HEK293 (cell line): ENCODE measurements around the gene ANKRD44.

Experiments
- CTCF ChIP-seq: fragments of 450-650 bp; formaldehyde crosslinking; IDR thresholded peaks from 2 replicates; pipeline ENCODE4 v1.5.1; 2016; ENCODE audit warnings: missing biosample characterization, missing genetic modification characterization
- KLF16 ChIP-seq: fragments of 450-650 bp; formaldehyde crosslinking; IDR thresholded peaks from 2 replicates; pipeline ENCODE4 v1.5.1; 2017; ENCODE audit warnings: missing biosample characterization, missing genetic modification characterization
- MZF1 ChIP-seq: fragments of 450-650 bp; formaldehyde crosslinking; IDR thresholded peaks from 2 replicates; pipeline ENCODE4 v1.5.1; 2017; ENCODE audit warnings: missing biosample characterization, missing genetic modification characterization, borderline replicate concordance
- PATZ1 ChIP-seq: fragments of 450-650 bp; formaldehyde crosslinking; IDR thresholded peaks from 2 replicates; pipeline ENCODE4 v1.5.1; 2016; ENCODE audit warnings: missing biosample characterization, missing genetic modification characterization
- REPIN1 ChIP-seq: fragments of 450-650 bp; formaldehyde crosslinking; IDR thresholded peaks from 2 replicates; pipeline ENCODE4 v1.5.1; 2017; ENCODE audit warnings: missing biosample characterization, missing genetic modification characterization, low read depth
- REST ChIP-seq: fragments of 450-650 bp; formaldehyde crosslinking; IDR thresholded peaks from 2 replicates; pipeline ENCODE4 v1.5.1; 2016; ENCODE audit warnings: missing biosample characterization, missing genetic modification characterization
- ZNF2 ChIP-seq: fragments of 450-650 bp; formaldehyde crosslinking; IDR thresholded peaks from 2 replicates; pipeline ENCODE4 v1.5.1; 2016; ENCODE audit warnings: missing biosample characterization, missing genetic modification characterization
- ZNF391 ChIP-seq: fragments of 450-650 bp; formaldehyde crosslinking; IDR thresholded peaks from 2 replicates; pipeline ENCODE4 v1.5.1; 2016; ENCODE audit warnings: low read depth, missing biosample characterization, missing genetic modification characterization, borderline replicate concordance
- ZNF629 ChIP-seq: fragments of 450-650 bp; formaldehyde crosslinking; IDR thresholded peaks from 2 replicates; pipeline ENCODE4 v1.5.1; 2017; ENCODE audit warnings: missing biosample characterization, missing genetic modification characterization
- ZNF843 ChIP-seq: fragments of 450-650 bp; formaldehyde crosslinking; IDR thresholded peaks from 2 replicates; pipeline ENCODE4 v1.5.1; 2016; ENCODE audit warnings: missing biosample characterization, missing genetic modification characterization
- ZSCAN16 ChIP-seq: fragments of 450-650 bp; formaldehyde crosslinking; IDR thresholded peaks from 2 replicates; pipeline ENCODE4 v1.5.1; 2016; ENCODE audit warnings: missing biosample characterization, missing genetic modification characterization

- no peak for TF ChIP-seq ZNF391 (tag by site-specific recombination)
- no peak for TF ChIP-seq REPIN1 (tag by site-specific recombination)
- no peak for TF ChIP-seq CTCF (tag by site-specific recombination)
- TF ChIP-seq ZNF843 (tag by site-specific recombination): no peak
- no peak for TF ChIP-seq MZF1 (tag by site-specific recombination)
- TF ChIP-seq ZSCAN16 (tag by site-specific recombination): no peak
- no peak for TF ChIP-seq REST (tag by site-specific recombination)
- TF ChIP-seq ZNF2 (tag by site-specific recombination): no peak
- TF ChIP-seq KLF16: no peak
- no peak for TF ChIP-seq PATZ1
- TF ChIP-seq ZNF629 (tag by site-specific recombination): no peak
Measured at GRCh38 chr2:197209246-197209645, 101.3 kb downstream of the ANKRD44 start.
